Activated naive CD8-positive, alpha-beta T cell treated with anti-CD3 and anti-CD28 coated beads for 36 hours (primary cell): ENCODE data around the gene MEG3. TPM values are rescaled to one million over a fixed set of nuclear protein-coding genes. Genes with fewer than 3 reads are reported as not detected.

Experiments
- DNase-seq: peaks from one replicate; pipeline ENCODE4 v3.0.0; 2021
- H3K27ac Mint-ChIP-seq: one replicate; pipeline ENCODE4 v1.8.0; 2022; ENCODE audit warnings: mild to moderate bottlenecking, moderate library complexity, mixed read lengths
- H3K27me3 Mint-ChIP-seq: one replicate; pipeline ENCODE4 v1.8.0; 2022; ENCODE audit warnings: mild to moderate bottlenecking, mixed read lengths
- H3K36me3 Mint-ChIP-seq: one replicate; pipeline ENCODE4 v1.8.0; 2021; ENCODE audit warnings: mild to moderate bottlenecking, mixed read lengths
- H3K4me1 Mint-ChIP-seq: one replicate; pipeline ENCODE4 v1.8.0; 2021; ENCODE audit warnings: mixed read lengths
- H3K4me3 Mint-ChIP-seq: one replicate; pipeline ENCODE4 v1.8.0; 2022; ENCODE audit warnings: mild to moderate bottlenecking, moderate library complexity, mixed read lengths
- H3K9me3 Mint-ChIP-seq: one replicate; pipeline ENCODE4 v1.8.0; 2022; ENCODE audit warnings: mixed read lengths
- total RNA-seq, 2 experiments: library from RNA; stranded (reverse); gene quantifications; one replicate each; pipeline ENCODE4 v1.2.3, GENCODE V29; 2021

Gene MEG3
- total RNA-seq, 2 experiments from 2014 or later, result 0.10 TPM; not detected in 1

- Mint-ChIP-seq H3K9me3 (no peaks in the 10 kb centered on the region), H3K4me3 (no peak overlapping the region), H3K27ac (no peak overlapping the region), H3K27me3 (no peaks in the 10 kb centered on the region), H3K4me1 (peaks cover 7% of the 10 kb centered on the region), H3K36me3 (no peaks in the 10 kb centered on the region)
- DNase-seq, result no peak
These were observed 15.3 kb downstream of the MEG3 start for GRCh38 chr14:100841066-100841760.

GRCh38 chr14:100841761-100842403, 16.0 kb downstream of the MEG3 start:
- Mint-ChIP-seq H3K4me1 (peaks cover 7% of the 10 kb centered on the region), H3K4me3 (no peak overlapping the region), H3K9me3 (no peaks in the 10 kb centered on the region), H3K27ac (no peak overlapping the region), H3K27me3 (no peaks in the 10 kb centered on the region), H3K36me3 (no peaks in the 10 kb centered on the region)
- DNase-seq, result no peak

GRCh38 chr14:100842799-100843198, 16.9 kb downstream of the MEG3 start:
- Mint-ChIP-seq H3K36me3 (no peaks in the 10 kb centered on the region), H3K4me3 (no peak overlapping the region), H3K27ac (no peak overlapping the region), H3K27me3 (no peaks in the 10 kb centered on the region), H3K9me3 (no peaks in the 10 kb centered on the region), H3K4me1 (peaks cover 7% of the 10 kb centered on the region)
- no peak for DNase-seq

- Mint-ChIP-seq H3K4me1 (peaks cover 7% of the 10 kb centered on the region), H3K9me3 (no peaks in the 10 kb centered on the region), H3K27ac (no peak overlapping the region), H3K27me3 (no peaks in the 10 kb centered on the region), H3K36me3 (no peaks in the 10 kb centered on the region), H3K4me3 (no peak overlapping the region)
- DNase-seq, result peak; percentile 11
These were observed 18.1 kb downstream of the MEG3 start for GRCh38 chr14:100844082-100844408.

- Mint-ChIP-seq H3K4me3 (no peak overlapping the region), H3K36me3 (no peaks in the 10 kb centered on the region), H3K27me3 (no peaks in the 10 kb centered on the region), H3K27ac (no peak overlapping the region), H3K9me3 (no peaks in the 10 kb centered on the region), H3K4me1 (peaks cover 7% of the 10 kb centered on the region)
- DNase-seq, result no peak
These were observed 18.5 kb downstream of the MEG3 start for GRCh38 chr14:100844421-100844820.

GRCh38 chr14:100844846-100845245, 18.9 kb downstream of the MEG3 start:
- Mint-ChIP-seq H3K4me3 (no peak overlapping the region), H3K36me3 (no peaks in the 10 kb centered on the region), H3K27ac (no peak overlapping the region), H3K9me3 (no peaks in the 10 kb centered on the region), H3K4me1 (peaks cover 7% of the 10 kb centered on the region), H3K27me3 (no peaks in the 10 kb centered on the region)
- no peak for DNase-seq

GRCh38 chr14:100845341-100845740, 19.4 kb downstream of the MEG3 start:
- Mint-ChIP-seq H3K36me3 (no peaks in the 10 kb centered on the region), H3K4me3 (no peak overlapping the region), H3K4me1 (peaks cover 7% of the 10 kb centered on the region), H3K27ac (no peak overlapping the region), H3K27me3 (no peaks in the 10 kb centered on the region), H3K9me3 (no peaks in the 10 kb centered on the region)
- no peak for DNase-seq

- Mint-ChIP-seq H3K27me3 (no peaks in the 10 kb centered on the region), H3K4me3 (no peak overlapping the region), H3K4me1 (peaks cover 7% of the 10 kb centered on the region), H3K27ac (no peak overlapping the region), H3K36me3 (no peaks in the 10 kb centered on the region), H3K9me3 (no peaks in the 10 kb centered on the region)
- no peak for DNase-seq
These were observed 20.5 kb downstream of the MEG3 start for GRCh38 chr14:100846309-100846859.

- DNase-seq, result no peak
- Mint-ChIP-seq H3K4me3 (no peak overlapping the region), H3K4me1 (peaks cover 3% of the 10 kb centered on the region), H3K27ac (no peak overlapping the region), H3K27me3 (no peaks in the 10 kb centered on the region), H3K9me3 (no peaks in the 10 kb centered on the region), H3K36me3 (no peaks in the 10 kb centered on the region)
These were observed 23.3 kb downstream of the MEG3 start for GRCh38 chr14:100849115-100849781.

- H3K27ac Mint-ChIP-seq, result no peak overlapping the region
- no peaks in the 10 kb centered on the region for H3K4me1 Mint-ChIP-seq
- no peaks in the 10 kb centered on the region for H3K9me3 Mint-ChIP-seq
- no peaks in the 10 kb centered on the region for H3K27me3 Mint-ChIP-seq
- H3K36me3 Mint-ChIP-seq, result no peaks in the 10 kb centered on the region
- H3K4me3 Mint-ChIP-seq, result no peak overlapping the region
- DNase-seq, result peak; percentile 75
These were observed 25.1 kb downstream of the MEG3 start for GRCh38 chr14:100850841-100851585.

GRCh38 chr14:100851586-100851916, 25.6 kb downstream of the MEG3 start:
- no peak overlapping the region for H3K27ac Mint-ChIP-seq
- no peaks in the 10 kb centered on the region for H3K4me1 Mint-ChIP-seq
- DNase-seq, result no peak
- H3K27me3 Mint-ChIP-seq, result no peaks in the 10 kb centered on the region
- H3K9me3 Mint-ChIP-seq, result no peaks in the 10 kb centered on the region
- H3K4me3 Mint-ChIP-seq, result no peak overlapping the region
- no peaks in the 10 kb centered on the region for H3K36me3 Mint-ChIP-seq

GRCh38 chr14:100851946-100852620, 26.2 kb downstream of the MEG3 start:
- DNase-seq, result no peak
- H3K4me3 Mint-ChIP-seq, result no peak overlapping the region
- no peaks in the 10 kb centered on the region for H3K36me3 Mint-ChIP-seq
- no peak overlapping the region for H3K27ac Mint-ChIP-seq
- no peaks in the 10 kb centered on the region for H3K9me3 Mint-ChIP-seq
- no peaks in the 10 kb centered on the region for H3K4me1 Mint-ChIP-seq
- no peaks in the 10 kb centered on the region for H3K27me3 Mint-ChIP-seq

- DNase-seq, result no peak
- Mint-ChIP-seq H3K27me3 (no peaks in the 10 kb centered on the region), H3K36me3 (no peaks in the 10 kb centered on the region), H3K4me3 (no peak overlapping the region), H3K9me3 (no peaks in the 10 kb centered on the region), H3K4me1 (no peaks in the 10 kb centered on the region), H3K27ac (no peak overlapping the region)
These were observed 28.5 kb downstream of the MEG3 start for GRCh38 chr14:100854435-100854834.

- Mint-ChIP-seq H3K36me3 (no peaks in the 10 kb centered on the region), H3K9me3 (no peaks in the 10 kb centered on the region), H3K4me3 (no peak overlapping the region), H3K4me1 (no peaks in the 10 kb centered on the region), H3K27ac (no peak overlapping the region), H3K27me3 (no peaks in the 10 kb centered on the region)
- no peak for DNase-seq
These were observed 29.5 kb downstream of the MEG3 start for GRCh38 chr14:100855256-100855930.
